ENCODE measurements around the gene LEMD2.

Gene LEMD2

DNA sequence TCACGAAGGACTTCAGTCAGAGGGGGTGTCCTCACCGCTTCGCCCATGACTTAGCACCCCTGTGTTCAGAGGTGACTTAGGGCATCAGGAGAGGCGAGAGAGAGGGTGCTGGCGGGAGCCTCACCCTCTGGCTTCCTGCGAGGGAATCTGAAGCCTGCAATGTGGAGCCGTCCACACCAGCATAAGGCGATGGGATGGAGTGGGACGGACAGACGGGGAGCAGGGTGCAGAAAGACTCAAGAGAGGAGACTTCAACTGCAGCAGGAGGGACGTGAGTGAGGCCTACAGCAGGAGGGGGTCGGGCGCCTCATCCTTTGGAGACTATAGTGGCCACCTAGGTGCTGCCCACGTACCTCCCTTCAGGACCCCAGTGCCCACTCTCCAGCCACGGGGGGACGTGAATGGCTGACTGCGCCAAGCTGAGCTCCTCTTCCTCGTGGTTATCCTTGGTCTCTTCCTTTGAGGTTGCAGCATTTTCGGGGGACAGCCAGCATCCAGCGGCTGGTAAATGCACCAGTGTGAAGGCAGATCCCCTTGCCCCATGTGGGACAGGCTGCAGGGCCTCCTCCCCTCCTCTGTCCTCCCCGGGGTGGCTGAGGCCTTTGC is 41.8 kb upstream of the LEMD2 start:
- Histone ChIP-seq H2AFZ (ENCODE audit: low read length) (no peak overlapping the region), H3K4me3 (ENCODE audit: low read depth, low read length, poor library complexity, severe bottlenecking) (no peak overlapping the region), H3K27me3 (ENCODE audit: insufficient read depth, low read length) (0 out of 2 replicates have a peak, but pooled peaks cover 9% of the 10 kb centered on the region), H3K79me2 (ENCODE audit: insufficient read depth, low read length) (no peaks in the 10 kb centered on the region), H3K4me2 (ENCODE audit: low read length) (no peak overlapping the region), H3K9me2 (ENCODE audit: low read depth, low read length) (no peaks in the 10 kb centered on the region), H3K36me3 (ENCODE audit: insufficient read depth, low read length) (no peaks in the 10 kb centered on the region), H3K9ac (ENCODE audit: low read length) (no peak overlapping the region), H3K9me3 (ENCODE audit: low read length) (no peaks in the 10 kb centered on the region), H3F3A (ENCODE audit: insufficient read depth, low read length) (no peaks in the 10 kb centered on the region), H4K20me1 (ENCODE audit: insufficient read depth, low read length) (no peaks in the 10 kb centered on the region), H3K4me1 (ENCODE audit: insufficient read depth, low read length, severe bottlenecking) (no peaks in the 10 kb centered on the region), H3K27ac (ENCODE audit: low read depth, low read length, poor library complexity, severe bottlenecking) (no peak overlapping the region)
- no peak for TF ChIP-seq EZH2 (IDR thresholded peaks at IDR 0.05; ENCODE audit: borderline replicate concordance, low read length)
- no peak for TF ChIP-seq CTCF (IDR thresholded peaks at IDR 0.05; ENCODE audit: low read length)

- Histone ChIP-seq H3K9ac (ENCODE audit: low read length) (no peak overlapping the region), H2AFZ (ENCODE audit: low read length) (no peak overlapping the region), H3K27me3 (ENCODE audit: insufficient read depth, low read length) (0 out of 2 replicates have a peak, but pooled peaks cover 7% of the 10 kb centered on the region), H3K4me2 (ENCODE audit: low read length) (no peak overlapping the region), H3K4me3 (ENCODE audit: low read depth, low read length, poor library complexity, severe bottlenecking) (no peak overlapping the region), H4K20me1 (ENCODE audit: insufficient read depth, low read length) (no peaks in the 10 kb centered on the region), H3K9me2 (ENCODE audit: low read depth, low read length) (no peaks in the 10 kb centered on the region), H3K79me2 (ENCODE audit: insufficient read depth, low read length) (no peaks in the 10 kb centered on the region), H3F3A (ENCODE audit: insufficient read depth, low read length) (no peaks in the 10 kb centered on the region), H3K9me3 (ENCODE audit: low read length) (no peaks in the 10 kb centered on the region), H3K36me3 (ENCODE audit: insufficient read depth, low read length) (no peaks in the 10 kb centered on the region), H3K27ac (ENCODE audit: low read depth, low read length, poor library complexity, severe bottlenecking) (no peak overlapping the region), H3K4me1 (ENCODE audit: insufficient read depth, low read length, severe bottlenecking) (no peaks in the 10 kb centered on the region)
- TF ChIP-seq CTCF (IDR thresholded peaks at IDR 0.05; ENCODE audit: low read length): no peak
- TF ChIP-seq EZH2 (IDR thresholded peaks at IDR 0.05; ENCODE audit: borderline replicate concordance, low read length): no peak
Measured at GRCh38 chr6:33828764-33829731, 40.1 kb upstream of the LEMD2 start.

GRCh38 chr6:33828452-33828763 is 39.5 kb upstream of the LEMD2 start:
- Histone ChIP-seq H3K79me2 (ENCODE audit: insufficient read depth, low read length) (no peaks in the 10 kb centered on the region), H3K9ac (ENCODE audit: low read length) (no peak overlapping the region), H3F3A (ENCODE audit: insufficient read depth, low read length) (no peaks in the 10 kb centered on the region), H3K27ac (ENCODE audit: low read depth, low read length, poor library complexity, severe bottlenecking) (no peak overlapping the region), H3K9me3 (ENCODE audit: low read length) (no peaks in the 10 kb centered on the region), H3K36me3 (ENCODE audit: insufficient read depth, low read length) (no peaks in the 10 kb centered on the region), H3K9me2 (ENCODE audit: low read depth, low read length) (no peaks in the 10 kb centered on the region), H2AFZ (ENCODE audit: low read length) (no peak overlapping the region), H3K4me3 (ENCODE audit: low read depth, low read length, poor library complexity, severe bottlenecking) (no peak overlapping the region), H3K4me1 (ENCODE audit: insufficient read depth, low read length, severe bottlenecking) (no peaks in the 10 kb centered on the region), H3K27me3 (ENCODE audit: insufficient read depth, low read length) (0 out of 2 replicates have a peak, but pooled peaks cover 7% of the 10 kb centered on the region), H3K4me2 (ENCODE audit: low read length) (no peak overlapping the region), H4K20me1 (ENCODE audit: insufficient read depth, low read length) (no peaks in the 10 kb centered on the region)
- no peak for TF ChIP-seq EZH2 (IDR thresholded peaks at IDR 0.05; ENCODE audit: borderline replicate concordance, low read length)
- no peak for TF ChIP-seq CTCF (IDR thresholded peaks at IDR 0.05; ENCODE audit: low read length)

All from OCI-LY1 (cell line).